Omental fat pad (tissue), 4 donors: ENCODE results near the gene EZH1. TPM values are rescaled to one million over a fixed set of nuclear protein-coding genes. Genes with fewer than 3 reads are reported as not detected.

Source experiments
- ATAC-seq: fragments of 150-250 bp; one replicate; pipeline ENCODE4 v1.9.1; 2016; ENCODE audit warnings: mild to moderate bottlenecking, moderate library complexity; ENCODE audit not compliant: low FRiP score
- DNase-seq: peaks from one replicate; pipeline ENCODE4 v3.0.0-alpha.2; 2019; ENCODE audit warnings: low spot score
- CTCF ChIP-seq, 3 donors: fragments of 450-650 bp; IDR thresholded peaks; one replicate each; pipeline ENCODE4 v1.5.1; 2016 to 2017; ENCODE audit warnings: antibody characterized with exemption in 3 of 3, mild to moderate bottlenecking in 3 of 3, moderate library complexity in 2 of 3
- small RNA-seq: library from RNA; depleted of rRNA; stranded (forward); fragments of <200 nt; gene quantifications from one replicate; pipeline ENCODE3, GENCODE V24; 2016
- total RNA-seq, 4 donors: library from RNA; depleted of rRNA; stranded (reverse); fragments of >200 nt; gene quantifications; one replicate each; pipeline ENCODE4 v1.1.0, GENCODE V29; 2016

EZH1 gene
- total RNA-seq, 4 donors from 2014 or later, result 42.0 to 91.1 (median 50.9) TPM

- DNase-seq (no peak), ATAC-seq (no peak)
- TF ChIP-seq CTCF (IDR thresholded peaks at IDR 0.05), result no peak
Observed at GRCh38 chr17:42651392-42651791, 93.4 kb downstream of the EZH1 start.

Small RNA genes within 50 kb of the gene (small RNA-seq; reads per million reads assigned to genes)
- gene HMGN2P15, result not detected
- not detected for gene MIR6780A

Other genes starting within 250 kb of the EZH1 start
- gene NAGLU, start 208.8 kb downstream of the EZH1 start, total RNA-seq, result 10 to 100 TPM; 48.5 to 80.9 (median 57.3) TPM
- 1 to 10 TPM; 1.6 to 8.7 (median 3.4) TPM for gene HSD17B1, start 192.1 kb downstream of the EZH1 start, total RNA-seq
- 10 to 100 TPM; 21.8 to 33.5 (median 26.2) TPM for gene COASY, start 182.9 kb downstream of the EZH1 start, total RNA-seq
- 10 to 100 TPM; 41.8 to 53.0 (median 50.3) TPM for gene MLX, start 177.9 kb downstream of the EZH1 start, total RNA-seq
- gene PSMC3IP, start 167.3 kb downstream of the EZH1 start, total RNA-seq, result 1 to 10 TPM; 1.7 to 4.7 (median 3.3) TPM
- 10 to 100 TPM; 37.0 to 70.3 (median 55.5) TPM for gene RETREG3, start 135.7 kb downstream of the EZH1 start, total RNA-seq
- 10 to 100 TPM; 19.8 to 45.8 (median 27.1) TPM for gene TUBG1, start 135.4 kb downstream of the EZH1 start, total RNA-seq
- gene TUBG2, start 85.8 kb downstream of the EZH1 start, total RNA-seq, result 10 to 100 TPM; 16.5 to 27.9 (median 20.0) TPM
- 10 to 100 TPM in 3 of 4 donors, 1 to 10 TPM in 1; 3.8 to 29.6 (median 12.1) TPM for gene PLEKHH3, start 68.0 kb downstream of the EZH1 start, total RNA-seq
- 1 to 10 TPM in 3 of 4 donors, not detected in 1; 1.3 to 3.0 (median 1.9) TPM for gene CCR10, start 63.2 kb downstream of the EZH1 start, total RNA-seq
- 1 to 10 TPM; 1.8 to 9.0 (median 4.2) TPM for gene CNTNAP1, start 62.5 kb downstream of the EZH1 start, total RNA-seq
- gene RAMP2, start 16.2 kb upstream of the EZH1 start, total RNA-seq, result 10 to 100 TPM; 51.3 to 90.6 (median 68.1) TPM
- gene VPS25, start 28.4 kb upstream of the EZH1 start, total RNA-seq, result 10 to 100 TPM; 44.3 to 53.4 (median 48.4) TPM
- gene WNK4, start 35.6 kb upstream of the EZH1 start, total RNA-seq, result 1 to 10 TPM in 2 of 4 donors, under 1 TPM in 2; 0.50 to 3.9 (median 1.4) TPM
- gene COA3, start 53.7 kb upstream of the EZH1 start, total RNA-seq, result 10 to 100 TPM; 39.9 to 82.7 (median 71.2) TPM
- 1 to 10 TPM in 1 of 4 donors, under 1 TPM in 1, not detected in 2; 0.09 to 2.9 TPM for gene CNTD1, start 53.8 kb upstream of the EZH1 start, total RNA-seq
- gene BECN1, start 79.2 kb upstream of the EZH1 start, total RNA-seq, result 100 to 1,000 TPM in 1 of 4 donors, 10 to 100 TPM in 3; 75.0 to 118 (median 88.7) TPM
- 100 to 1,000 TPM in 1 of 4 donors, 10 to 100 TPM in 3; 72.1 to 122 (median 77.8) TPM for gene PSME3, start 88.4 kb upstream of the EZH1 start, total RNA-seq
- gene AOC2, start 99.5 kb upstream of the EZH1 start, total RNA-seq, result 10 to 100 TPM in 1 of 4 donors, 1 to 10 TPM in 3; 3.2 to 12.5 (median 5.4) TPM
- 100 to 1,000 TPM; 106 to 221 (median 175) TPM for gene AOC3, start 106.2 kb upstream of the EZH1 start, total RNA-seq
- not detected for gene G6PC1, start 155.8 kb upstream of the EZH1 start, total RNA-seq
- 10 to 100 TPM; 17.8 to 36.0 (median 20.2) TPM for gene AARSD1, start 219.4 kb upstream of the EZH1 start, total RNA-seq
- gene PTGES3L, start 235.0 kb upstream of the EZH1 start, total RNA-seq, result 1 to 10 TPM in 1 of 4 donors, not detected in 3; 1.2 TPM
- gene RUNDC1, start 235.5 kb upstream of the EZH1 start, total RNA-seq, result 10 to 100 TPM in 2 of 4 donors, 1 to 10 TPM in 2; 8.5 to 12.4 (median 10.6) TPM